ENCODE results near the gene TKFC. TPM values are rescaled to one million over a fixed set of nuclear protein-coding genes. Genes with fewer than 3 reads are reported as not detected.

Gene TKFC
- total RNA-seq, 3 donors from 2014 or later: 15.2 to 34.4 (median 26.9) TPM

GRCh38 chr11:61292356-61292755 lies 40.7 kb upstream of the TKFC start:
- intact Hi-C loops (cut with DNase I; ENCODE audit: low total_unique reads): no loop called here
- DNase-seq (ENCODE audit: low spot score in 2 of 2): no peak
- Histone ChIP-seq H3K9me3 (no peaks in the 10 kb centered on the region), H3K36me3 (no peaks in the 10 kb centered on the region), H3K4me1 (peaks cover 6 to 10% of the 10 kb centered on the region in 2 donors), H3K27ac (no peak overlapping the region), H3K4me3 (no peak overlapping the region), H3K27me3 (peaks cover 0 to 10% of the 10 kb centered on the region in 2 donors)
- TF ChIP-seq CTCF (IDR thresholded peaks at IDR 0.05) (no peak), POLR2AphosphoS5 (IDR thresholded peaks at IDR 0.05) (no peak), POLR2A (IDR thresholded peaks at IDR 0.05) (no peak)

GRCh38 chr11:61293867-61294716 lies 38.9 kb upstream of the TKFC start:
- no peaks in the 10 kb centered on the region for H3K36me3 ChIP-seq
- H3K27ac ChIP-seq: peak overlapping the region; percentile 52 to 80
- no peak for TF ChIP-seq CTCF (IDR thresholded peaks at IDR 0.05)
- no peak for TF ChIP-seq POLR2A (IDR thresholded peaks at IDR 0.05)
- peaks cover 9 to 10% of the 10 kb centered on the region in 2 donors for H3K4me1 ChIP-seq
- DNase-seq (ENCODE audit: low spot score in 2 of 2): peak in 1 of 2 donors; percentile 38
- no peaks in the 10 kb centered on the region for H3K9me3 ChIP-seq
- intact Hi-C loops (cut with DNase I; ENCODE audit: low total_unique reads): no loop called here
- H3K27me3 ChIP-seq: peaks cover 0 to 10% of the 10 kb centered on the region in 2 donors
- H3K4me3 ChIP-seq: peak overlapping the region; percentile 54 to 72 (median 64)

GRCh38 chr11:61294717-61295595 lies 38.1 kb upstream of the TKFC start, which contains the start of gene VWCE:
VWCE (minus strand) TSS chr11:61295316; CDS start chr11:61295037, 279 bp downstream.
- H3K27ac ChIP-seq: peak within 1 kb of the TSS; percentile 52 to 80

GRCh38 chr11:61295596-61295926 lies 37.5 kb upstream of the TKFC start:
- TF ChIP-seq POLR2AphosphoS5 (IDR thresholded peaks at IDR 0.05) (no peak), POLR2A (IDR thresholded peaks at IDR 0.05) (no peak), CTCF (IDR thresholded peaks at IDR 0.05) (no peak)
- no peak for DNase-seq (ENCODE audit: low spot score in 2 of 2)
- Histone ChIP-seq H3K27ac (peak overlapping the region; percentile 52 to 80), H3K27me3 (peaks cover 0 to 10% of the 10 kb centered on the region in 2 donors), H3K4me1 (peaks cover 9 to 10% of the 10 kb centered on the region in 2 donors), H3K9me3 (no peaks in the 10 kb centered on the region), H3K36me3 (peaks cover 4% of the 10 kb centered on the region), H3K4me3 (peak overlapping the region; percentile 54 to 72 (median 64))
- intact Hi-C loops (cut with DNase I; ENCODE audit: low total_unique reads): no loop called here

More at GRCh38 chr11:61294717-61295595, 38.1 kb upstream of the TKFC start, which contains the start of gene VWCE:
- no peak for TF ChIP-seq POLR2AphosphoS5 (IDR thresholded peaks at IDR 0.05)
- TF ChIP-seq POLR2A (IDR thresholded peaks at IDR 0.05): no peak
- TF ChIP-seq CTCF (IDR thresholded peaks at IDR 0.05): no peak
- intact Hi-C loops (cut with DNase I; ENCODE audit: low total_unique reads): no loop called here
- H3K4me1 ChIP-seq: peaks cover 9 to 10% of the 10 kb centered on the region in 2 donors
- H3K4me3 ChIP-seq: peak within 1 kb of the TSS; percentile 54 to 72 (median 64)
- H3K36me3 ChIP-seq: no peaks in the 10 kb centered on the region
- H3K9me3 ChIP-seq: no peaks in the 10 kb centered on the region
- H3K27me3 ChIP-seq: peaks cover 0 to 10% of the 10 kb centered on the region in 2 donors
- DNase-seq (ENCODE audit: low spot score in 2 of 2): no peak
